Thyroid gland (tissue), 4 donors: ENCODE data around the gene SNCAIP. TPM values are rescaled to one million over a fixed set of nuclear protein-coding genes. Genes with fewer than 3 reads are reported as not detected.

ENCODE experiments used
- DNase-seq, 2 donors: peaks; one replicate each; pipeline ENCODE4 v3.0.0-alpha.2; 2019
- H3K27ac ChIP-seq, 3 donors: fragments of 200-600 bp; sonication (generic); 1 replicate in 2 of 3; 2 replicates in 1 of 3; pipeline ENCODE4 v1.5.1; 2016 to 2019; ENCODE audit warnings: mild to moderate bottlenecking in 1 of 3, moderate library complexity in 1 of 3
- H3K27me3 ChIP-seq: fragments of 200-600 bp; sonication (generic); one replicate; pipeline ENCODE4 v1.5.1; 2019
- H3K36me3 ChIP-seq, 2 donors: fragments of 200-600 bp; sonication (generic); one replicate each; pipeline ENCODE4 v1.5.1; 2016 to 2019
- H3K4me1 ChIP-seq, 2 donors: fragments of 200-600 bp; sonication (generic); one replicate each; pipeline ENCODE4 v1.5.1; 2017 to 2019
- H3K4me3 ChIP-seq, 3 donors: fragments of 200-600 bp; sonication (generic); replicated peaks in 1 of 3; 1 replicate in 2 of 3; 2 replicates in 1 of 3; pipeline ENCODE4 v1.5.1; 2016; ENCODE audit warnings: mild to moderate bottlenecking in 1 of 3
- H3K9me3 ChIP-seq: fragments of 200-600 bp; sonication (generic); one replicate; pipeline ENCODE4 v1.5.1; 2017
- POLR2A ChIP-seq, 2 donors: fragments of 450-650 bp; IDR thresholded peaks; one replicate each; pipeline ENCODE4 v1.6.1; 2017; ENCODE audit warnings: antibody characterized with exemption in 2 of 2, mild to moderate bottlenecking in 2 of 2, moderate library complexity in 1 of 2
- WGBS, 2 donors: methylation state at CpG; one replicate each; pipeline ENCODE4 v1.1.5; 2017; 5-methylcytosine and 5-hydroxymethylcytosine counted together
- intact Hi-C: fragments of 100-400 bp; cut with DNase I; formaldehyde crosslinking; loops from one replicate; pipeline ENCODE4 v1.15.1; 2023
- total RNA-seq, 4 donors: library from RNA; depleted of rRNA; stranded (reverse); fragments of >200 nt; gene quantifications; one replicate each; pipeline ENCODE4 v1.2.3, GENCODE V29; 2016
- TF ChIP-seq, protein P1 (sequence below), 6 experiments: fragments of 200-600 bp in 3 of 6; fragments of 450-650 bp in 3 of 6; sonication (generic) in 3 of 6; IDR thresholded peaks; one replicate each; pipeline ENCODE4 v1.5.1; 2016 to 2019; ENCODE audit warnings: antibody characterized with exemption in 6 of 6, mild to moderate bottlenecking in 2 of 6, inconsistent platforms in 1 of 6, moderate library complexity in 1 of 6

Gene SNCAIP
- total RNA-seq, 4 donors from 2014 or later = 4.0 to 12.8 (median 9.8) TPM

DNA sequence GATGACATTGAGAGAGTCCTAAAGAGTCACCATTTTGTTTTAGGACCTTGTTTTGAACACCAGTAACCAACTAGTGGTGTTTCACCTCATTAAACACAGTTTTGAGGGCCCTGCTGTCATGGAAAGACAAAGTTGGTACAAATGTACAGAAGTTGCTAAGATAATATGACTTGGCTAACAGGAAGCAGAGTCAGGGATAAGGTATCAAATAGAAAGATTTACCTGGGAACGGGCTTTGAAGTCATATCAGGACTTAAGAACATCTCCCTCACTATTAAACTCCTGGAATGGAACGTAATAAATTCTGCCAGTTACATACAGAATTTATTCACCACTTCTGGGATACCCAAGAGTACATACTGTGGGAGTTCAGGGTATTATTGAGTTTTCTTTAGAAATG, 115.6 kb downstream of the SNCAIP start:
- intact Hi-C loops = no loop called here
- 92 to 96% methylated on average over 2 of the region's 2 CpGs for WGBS, 2 donors

DNA sequence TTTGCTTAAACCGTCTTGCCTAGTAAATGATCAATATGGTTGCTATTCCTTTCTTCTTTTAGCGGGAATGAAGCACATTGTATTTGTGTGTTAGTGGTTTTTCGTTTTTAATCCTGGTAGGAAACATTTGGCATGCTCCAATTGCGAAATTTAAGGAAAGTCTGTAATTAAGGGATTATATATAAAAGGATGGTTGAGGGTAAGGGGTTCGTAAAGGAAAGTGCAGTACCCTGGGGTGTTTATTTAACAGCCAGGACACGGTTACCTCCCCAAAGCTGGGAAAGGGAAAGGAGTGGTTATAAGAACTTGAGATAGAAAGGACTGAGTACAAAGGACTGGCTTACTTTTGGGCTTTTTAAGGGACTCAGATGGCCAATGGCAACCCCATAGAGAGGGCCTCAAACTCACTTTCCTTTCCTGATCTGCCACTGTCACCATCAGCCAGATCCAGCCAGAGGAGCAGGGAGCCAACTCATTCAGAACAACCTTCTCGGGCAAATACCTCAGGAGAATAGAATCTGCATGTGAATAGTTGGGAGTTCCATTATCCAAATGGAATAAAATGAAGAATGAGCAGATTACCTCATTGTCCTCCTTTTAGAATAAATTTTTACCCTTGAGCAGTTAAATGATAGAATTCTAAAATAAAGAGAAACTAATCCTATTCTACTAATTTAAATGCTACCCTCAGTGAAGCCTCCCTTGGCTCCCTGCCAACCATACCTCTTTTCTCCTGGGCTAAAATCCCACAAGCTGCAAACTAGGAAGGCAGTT, 117.7 kb downstream of the SNCAIP start:
- Histone ChIP-seq H3K27ac (no peak overlapping the region), H3K27me3 (no peaks in the 10 kb centered on the region), H3K4me3 (no peak overlapping the region), H3K4me1 (peaks cover 0 to 5% of the 10 kb centered on the region in 2 donors), H3K9me3 (no peaks in the 10 kb centered on the region), H3K36me3 (no peaks in the 10 kb centered on the region)
- WGBS, 2 donors = 81 to 82% methylated on average over 7 of the region's 7 CpGs
- DNase-seq = no peak
- intact Hi-C loops = no loop called here
- no peak for TF ChIP-seq POLR2A (IDR thresholded peaks at IDR 0.05)
- TF ChIP-seq, protein P1, sequence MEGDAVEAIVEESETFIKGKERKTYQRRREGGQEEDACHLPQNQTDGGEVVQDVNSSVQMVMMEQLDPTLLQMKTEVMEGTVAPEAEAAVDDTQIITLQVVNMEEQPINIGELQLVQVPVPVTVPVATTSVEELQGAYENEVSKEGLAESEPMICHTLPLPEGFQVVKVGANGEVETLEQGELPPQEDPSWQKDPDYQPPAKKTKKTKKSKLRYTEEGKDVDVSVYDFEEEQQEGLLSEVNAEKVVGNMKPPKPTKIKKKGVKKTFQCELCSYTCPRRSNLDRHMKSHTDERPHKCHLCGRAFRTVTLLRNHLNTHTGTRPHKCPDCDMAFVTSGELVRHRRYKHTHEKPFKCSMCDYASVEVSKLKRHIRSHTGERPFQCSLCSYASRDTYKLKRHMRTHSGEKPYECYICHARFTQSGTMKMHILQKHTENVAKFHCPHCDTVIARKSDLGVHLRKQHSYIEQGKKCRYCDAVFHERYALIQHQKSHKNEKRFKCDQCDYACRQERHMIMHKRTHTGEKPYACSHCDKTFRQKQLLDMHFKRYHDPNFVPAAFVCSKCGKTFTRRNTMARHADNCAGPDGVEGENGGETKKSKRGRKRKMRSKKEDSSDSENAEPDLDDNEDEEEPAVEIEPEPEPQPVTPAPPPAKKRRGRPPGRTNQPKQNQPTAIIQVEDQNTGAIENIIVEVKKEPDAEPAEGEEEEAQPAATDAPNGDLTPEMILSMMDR (IDR thresholded peaks at IDR 0.05) = no peak

More for the DNA sequence above, 115.6 kb downstream of the SNCAIP start:
- H3K4me3 ChIP-seq = no peak overlapping the region
- no peak overlapping the region for H3K27ac ChIP-seq
- H3K9me3 ChIP-seq = no peaks in the 10 kb centered on the region
- no peaks in the 10 kb centered on the region for H3K36me3 ChIP-seq
- no peak for DNase-seq
- H3K27me3 ChIP-seq = no peaks in the 10 kb centered on the region
- no peaks in the 10 kb centered on the region for H3K4me1 ChIP-seq
- no peak for TF ChIP-seq POLR2A (IDR thresholded peaks at IDR 0.05)
- TF ChIP-seq, protein P1 (IDR thresholded peaks at IDR 0.05) = no peak

DNA sequence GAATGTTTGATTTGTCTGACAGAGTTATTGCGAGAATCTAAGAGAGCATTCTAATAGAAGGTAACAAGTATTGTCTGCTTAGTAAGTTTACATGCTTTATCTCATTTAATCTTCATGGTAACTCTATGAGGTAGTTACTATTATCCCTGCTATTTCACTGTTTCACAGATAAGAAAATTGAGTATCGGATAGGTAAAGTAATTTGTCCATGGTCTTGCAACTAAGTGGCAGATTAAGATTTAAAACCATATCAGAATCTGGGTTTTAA, 118.2 kb downstream of the SNCAIP start:
- no peak for DNase-seq
- WGBS, 2 donors = 91 to 93% methylated on average over 2 of the region's 2 CpGs
- peaks cover 0 to 5% of the 10 kb centered on the region in 2 donors for H3K4me1 ChIP-seq
- TF ChIP-seq POLR2A (IDR thresholded peaks at IDR 0.05) = no peak
- TF ChIP-seq, protein P1 (IDR thresholded peaks at IDR 0.05) = no peak
- no peaks in the 10 kb centered on the region for H3K27me3 ChIP-seq
- no peaks in the 10 kb centered on the region for H3K36me3 ChIP-seq
- no peaks in the 10 kb centered on the region for H3K9me3 ChIP-seq
- no peak overlapping the region for H3K4me3 ChIP-seq
- intact Hi-C loops = no loop called here
- no peak overlapping the region for H3K27ac ChIP-seq

DNA sequence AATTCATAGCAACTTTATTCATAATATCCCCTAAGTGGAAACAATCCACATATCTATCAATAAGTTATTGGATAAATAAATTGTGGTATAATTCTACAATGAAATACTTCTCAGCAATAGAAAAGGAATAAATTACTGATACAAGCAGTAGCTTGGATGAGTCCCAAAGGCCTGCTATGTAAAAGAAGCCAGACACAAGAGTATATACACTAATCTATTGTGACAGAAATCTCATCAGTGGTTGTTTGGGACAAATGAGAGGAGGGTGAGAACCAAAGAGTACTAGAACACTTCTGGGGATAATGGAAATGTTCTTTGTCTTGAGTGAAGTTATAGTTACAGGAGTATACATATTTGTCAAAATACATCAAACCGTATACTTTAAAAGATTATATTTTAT, 119.3 kb downstream of the SNCAIP start:
- no peaks in the 10 kb centered on the region for H3K9me3 ChIP-seq
- no peaks in the 10 kb centered on the region for H3K27me3 ChIP-seq
- TF ChIP-seq, protein P1 (IDR thresholded peaks at IDR 0.05) = no peak
- no peak for TF ChIP-seq POLR2A (IDR thresholded peaks at IDR 0.05)
- no peak overlapping the region for H3K4me3 ChIP-seq
- H3K36me3 ChIP-seq = no peaks in the 10 kb centered on the region
- WGBS, 2 donors = 94 to 95% methylated on average over 1 of the region's 1 CpG
- peaks cover 0 to 5% of the 10 kb centered on the region in 2 donors for H3K4me1 ChIP-seq
- DNase-seq = no peak
- intact Hi-C loops = no loop called here
- H3K27ac ChIP-seq = no peak overlapping the region

DNA sequence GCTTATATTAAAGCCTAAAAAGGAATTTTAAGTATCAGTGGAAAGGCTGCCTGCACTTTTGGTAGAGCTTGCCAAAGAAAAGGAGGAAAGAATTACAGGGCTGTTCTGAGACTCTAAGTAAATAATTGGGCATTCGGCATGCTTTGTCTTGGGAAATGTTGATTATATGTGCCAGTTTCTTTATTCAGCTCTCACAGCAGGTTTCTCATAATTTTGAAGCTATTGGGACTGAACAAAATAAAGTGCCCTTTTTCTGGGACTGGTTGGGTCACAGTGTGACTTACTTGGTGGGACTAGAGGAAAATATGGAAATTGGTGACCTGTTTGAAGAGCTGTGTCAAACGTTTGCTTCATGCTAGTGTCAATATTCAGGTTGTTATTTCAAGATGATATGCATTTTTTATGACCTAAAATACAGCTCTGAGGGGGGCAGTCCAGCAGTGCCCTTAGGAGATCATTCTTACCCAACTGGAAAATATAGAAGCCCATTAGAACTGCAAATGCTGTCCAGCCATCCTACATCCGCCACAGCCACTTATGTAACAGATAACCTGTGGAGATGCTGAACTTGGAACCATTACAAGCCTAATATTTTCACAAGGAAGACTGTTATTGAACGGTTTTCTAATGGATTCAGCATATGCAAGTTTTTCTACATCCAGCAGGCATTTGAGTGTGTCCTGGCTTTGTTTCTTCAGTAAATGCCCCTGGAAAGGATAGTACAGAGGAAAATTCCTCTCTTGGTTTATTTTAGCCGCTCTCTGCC, 122.4 kb downstream of the SNCAIP start:
- H3K4me3 ChIP-seq = no peak overlapping the region
- intact Hi-C loops = no loop called here
- no peak for TF ChIP-seq POLR2A (IDR thresholded peaks at IDR 0.05)
- TF ChIP-seq, protein P1 (IDR thresholded peaks at IDR 0.05) = no peak

More for the DNA sequence above, 122.4 kb downstream of the SNCAIP start:
- no peaks in the 10 kb centered on the region for H3K36me3 ChIP-seq
- H3K27me3 ChIP-seq = no peaks in the 10 kb centered on the region
- DNase-seq = no peak
- no peaks in the 10 kb centered on the region for H3K9me3 ChIP-seq
- no peak overlapping the region for H3K27ac ChIP-seq
- peaks cover 0 to 5% of the 10 kb centered on the region in 2 donors for H3K4me1 ChIP-seq
- 43 to 45% methylated on average over 5 of the region's 5 CpGs for WGBS, 2 donors
